Activated T-helper 9 cell treated with anti-CD3 and anti-CD28 coated beads, Interleukin-2, amount 50 U/mL, for 16 hours (primary cell): Measurements from ENCODE around the gene RFTN1.
"Not testable (repeated sequence)": the region's sequence is repeated elsewhere in the genome, so short reads cannot be mapped to it uniquely, and the experiment has no call there.

Source experiments
- DNase-seq: peaks from one replicate; pipeline ENCODE4 v3.0.0-alpha.2; 2020; ENCODE audit warnings: low read depth

RFTN1 gene

GRCh38 chr3:16507578-16508242, 5.8 kb downstream of the RFTN1 start:
- DNase-seq = no peak

- DNase-seq = no peak
Measured at GRCh38 chr3:16506884-16507577, 6.5 kb downstream of the RFTN1 start.

GRCh38 chr3:16506451-16506850, 7.0 kb downstream of the RFTN1 start:
- DNase-seq = no peak

- DNase-seq = no peak
Measured at GRCh38 chr3:16504692-16505091, 8.8 kb downstream of the RFTN1 start.

GRCh38 chr3:16504242-16504641, 9.3 kb downstream of the RFTN1 start:
- DNase-seq = no peak

- DNase-seq = no peak
Measured at GRCh38 chr3:16503191-16503776, 10.2 kb downstream of the RFTN1 start.

- no peak for DNase-seq
Measured at GRCh38 chr3:16502347-16502908, 11.1 kb downstream of the RFTN1 start.

- no peak for DNase-seq
Measured at GRCh38 chr3:16501376-16501775, 12.1 kb downstream of the RFTN1 start.

GRCh38 chr3:16500911-16501310, 12.6 kb downstream of the RFTN1 start:
- DNase-seq = no peak

- DNase-seq = no peak
Measured at GRCh38 chr3:16500093-16500492, 13.4 kb downstream of the RFTN1 start.

- DNase-seq = no peak
Measured at GRCh38 chr3:16499351-16499750, 14.1 kb downstream of the RFTN1 start.

GRCh38 chr3:16498130-16498890, 15.2 kb downstream of the RFTN1 start:
- no peak for DNase-seq

GRCh38 chr3:16496408-16497222, 16.9 kb downstream of the RFTN1 start:
- DNase-seq = no peak

- DNase-seq = no peak
Measured at GRCh38 chr3:16496008-16496407, 17.5 kb downstream of the RFTN1 start.

GRCh38 chr3:16494814-16495431, 18.6 kb downstream of the RFTN1 start:
- no peak for DNase-seq

GRCh38 chr3:16494094-16494493, 19.4 kb downstream of the RFTN1 start:
- DNase-seq = no peak

- no peak for DNase-seq
Measured at GRCh38 chr3:16490062-16490619, 23.4 kb downstream of the RFTN1 start.

GRCh38 chr3:16489326-16490061, 24.0 kb downstream of the RFTN1 start:
- not testable (repeated sequence) for DNase-seq

GRCh38 chr3:16488637-16489036, 24.9 kb downstream of the RFTN1 start:
- DNase-seq = no peak
